SIG-M5 treated with dmso at 0.1 percent for 504 hours (cell line): Measurements from ENCODE around the gene EXOC3L2.
"Not testable (repeated sequence)": the region's sequence is repeated elsewhere in the genome, so short reads cannot be mapped to it uniquely, and the experiment has no call there.

Experiments used
- DNase-seq: peaks from one replicate; lab custom pipeline; 2025; ENCODE audit not compliant: unreplicated experiment; lab: John Stamatoyannopoulos, UW

The EXOC3L2 gene

GRCh38 chr19:45245334-45245787 lies at the start of gene EXOC3L2:
EXOC3L2 (minus strand) TSS chr19:45245407; CDS start chr19:45239045, 6,362 bp downstream.
- no peak for DNase-seq

GRCh38 chr19:45294291-45295029 lies 49.3 kb upstream of the EXOC3L2 start:
- DNase-seq, result no peak

- DNase-seq, result no peak
These were observed 48.5 kb upstream of the EXOC3L2 start for GRCh38 chr19:45293682-45294081.

GRCh38 chr19:45291834-45292233 lies 46.6 kb upstream of the EXOC3L2 start:
- no peak for DNase-seq

GRCh38 chr19:45290381-45290931 lies 45.2 kb upstream of the EXOC3L2 start:
- DNase-seq, result no peak

GRCh38 chr19:45283443-45284033 lies 38.3 kb upstream of the EXOC3L2 start:
- DNase-seq, result peak; percentile 27

- no peak for DNase-seq
These were observed 35.3 kb upstream of the EXOC3L2 start for GRCh38 chr19:45280471-45280961.

GRCh38 chr19:45279587-45280192 lies 34.5 kb upstream of the EXOC3L2 start:
- no peak for DNase-seq

GRCh38 chr19:45278087-45278486 lies 32.9 kb upstream of the EXOC3L2 start:
- no peak for DNase-seq

GRCh38 chr19:45276284-45276687 lies 31.1 kb upstream of the EXOC3L2 start:
- no peak for DNase-seq

GRCh38 chr19:45275370-45275971 lies 30.3 kb upstream of the EXOC3L2 start:
- no peak for DNase-seq

GRCh38 chr19:45273521-45273855 lies 28.3 kb upstream of the EXOC3L2 start:
- DNase-seq, result no peak

GRCh38 chr19:45271735-45272108 lies 26.5 kb upstream of the EXOC3L2 start:
- no peak for DNase-seq

- DNase-seq, result no peak
These were observed 26.0 kb upstream of the EXOC3L2 start for GRCh38 chr19:45271098-45271734.

- DNase-seq, result not testable (repeated sequence)
These were observed 24.7 kb upstream of the EXOC3L2 start for GRCh38 chr19:45269939-45270338.

- DNase-seq, result no peak
These were observed 22.1 kb upstream of the EXOC3L2 start for GRCh38 chr19:45267296-45267695.

GRCh38 chr19:45265375-45265774 lies 20.2 kb upstream of the EXOC3L2 start:
- DNase-seq, result no peak

- DNase-seq, result no peak
These were observed 19.6 kb upstream of the EXOC3L2 start for GRCh38 chr19:45264781-45265317.

- no peak for DNase-seq
These were observed 17.8 kb upstream of the EXOC3L2 start for GRCh38 chr19:45263013-45263412.

GRCh38 chr19:45262570-45262969 lies 17.4 kb upstream of the EXOC3L2 start:
- no peak for DNase-seq

- no peak for DNase-seq
These were observed 13.7 kb upstream of the EXOC3L2 start for GRCh38 chr19:45258862-45259261.
